WI38 (cell line): ENCODE measurements around the gene IL17RA.
"Not testable (repeated sequence)": the region's sequence is repeated elsewhere in the genome, so short reads cannot be mapped to it uniquely, and the experiment has no call there.

Source experiments
- H3K4me3 ChIP-seq: 2 replicates; pipeline ENCODE4 v1.5.1; 2011; ENCODE audit warnings: low read depth, mild to moderate bottlenecking, control low read depth, low read length
- CTCF ChIP-seq: IDR thresholded peaks from 2 replicates; pipeline ENCODE4 v1.5.1; 2012; ENCODE audit warnings: low read depth, mild to moderate bottlenecking, control low read depth, low read length

Gene IL17RA

DNA sequence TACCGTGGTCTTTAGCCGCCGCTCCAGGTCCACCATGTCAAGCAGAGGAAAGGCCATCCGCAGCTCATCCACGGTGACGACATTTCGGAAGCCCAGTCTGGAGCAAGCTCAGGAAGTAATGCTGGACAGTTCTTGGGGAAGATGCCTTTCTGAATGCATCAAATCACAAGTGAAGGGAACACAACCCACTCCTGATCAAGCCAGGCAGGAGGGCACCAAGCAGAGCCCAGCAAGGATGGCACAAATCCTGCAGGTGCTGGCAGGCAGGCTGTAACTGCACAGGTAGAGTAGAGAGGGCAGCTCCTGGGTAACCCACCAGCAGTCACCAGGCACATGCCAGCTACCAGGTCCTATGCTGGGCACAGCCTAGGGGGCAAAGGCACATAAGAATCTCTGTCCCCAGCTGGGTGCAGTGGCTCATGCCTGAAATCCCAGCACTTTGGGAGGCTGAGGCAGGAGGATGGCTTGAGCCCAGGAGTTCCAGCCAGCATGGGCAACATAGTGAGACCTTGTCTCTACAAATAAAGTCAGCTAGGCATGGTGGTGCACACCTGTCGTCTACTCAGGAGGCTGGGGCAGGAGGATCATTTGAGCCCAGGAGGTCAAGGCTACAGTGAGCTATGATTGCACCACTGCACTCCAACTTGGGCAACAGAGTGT, 60.4 kb downstream of the IL17RA start:
- H3K4me3 ChIP-seq, result no peak overlapping the region
- TF ChIP-seq CTCF, result no peak

DNA sequence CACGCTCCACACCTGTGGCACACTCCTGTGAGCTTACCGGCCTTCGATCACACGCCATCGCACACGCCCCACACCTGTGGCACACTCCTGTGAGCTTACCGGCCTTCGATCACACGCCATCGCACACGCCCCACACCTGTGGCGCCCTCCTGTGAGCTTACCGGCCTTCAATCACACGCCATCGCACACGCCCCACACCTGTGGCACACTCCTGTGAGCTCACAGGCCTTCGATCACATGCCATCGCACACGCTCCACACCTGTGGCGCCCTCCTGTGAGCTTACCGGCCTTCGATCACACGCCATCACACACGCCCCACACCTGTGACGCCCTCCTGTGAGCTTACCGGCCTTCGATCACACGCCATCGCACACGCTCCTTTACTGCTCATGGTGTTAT, 62.7 kb downstream of the IL17RA start:
- not testable (repeated sequence) for H3K4me3 ChIP-seq

- no peak overlapping the region for H3K4me3 ChIP-seq
- TF ChIP-seq CTCF, result no peak
Observed at GRCh38 chr22:17149076-17149815, 64.4 kb downstream of the IL17RA start.

GRCh38 chr22:17152340-17152739, 67.5 kb downstream of the IL17RA start:
- TF ChIP-seq CTCF, result no peak
- H3K4me3 ChIP-seq, result no peak overlapping the region

DNA sequence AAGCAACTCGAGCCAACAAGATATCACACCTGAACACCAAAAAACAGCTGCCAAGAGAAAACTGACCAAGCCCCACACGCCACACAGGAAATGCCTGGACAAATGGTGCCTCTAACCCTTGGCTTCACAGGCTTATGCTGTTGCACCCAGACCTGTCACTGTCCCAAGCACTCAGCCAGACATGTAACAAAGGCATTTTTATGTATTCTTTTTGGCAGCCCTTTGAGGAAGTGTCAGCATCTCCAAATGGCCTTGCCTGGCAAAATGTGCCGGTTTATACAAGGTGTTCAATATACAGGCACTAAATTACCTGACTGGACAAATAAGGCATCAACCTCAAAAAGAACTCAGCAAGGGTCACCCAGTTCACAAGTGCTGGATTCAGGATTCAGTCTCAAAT, 68.2 kb downstream of the IL17RA start:
- no peak overlapping the region for H3K4me3 ChIP-seq
- no peak for TF ChIP-seq CTCF

- no peak overlapping the region for H3K4me3 ChIP-seq
- no peak for TF ChIP-seq CTCF
Observed at GRCh38 chr22:17155941-17156340, 71.1 kb downstream of the IL17RA start.

- no peak overlapping the region; the same call in 1 of the 2 replicates for H3K4me3 ChIP-seq
Observed at GRCh38 chr22:17157714-17158113, 72.9 kb downstream of the IL17RA start.

More at GRCh38 chr22:17157714-17158113, 72.9 kb downstream of the IL17RA start:
- no peak for TF ChIP-seq CTCF
